Hepatocyte (in vitro differentiated cells): ENCODE results near the gene NOS3. TPM values are rescaled to one million over a fixed set of nuclear protein-coding genes. Genes with fewer than 3 reads are reported as not detected.
"Not testable (repeated sequence)": the region's sequence is repeated elsewhere in the genome, so short reads cannot be mapped to it uniquely, and the experiment has no call there.

ENCODE experiments used
- DNase-seq: peaks from one replicate; pipeline ENCODE4 v3.0.0-alpha.2; 2016; ENCODE audit warnings: low spot score
- H2AFZ ChIP-seq: fragments of 200-600 bp; sonication (generic); 2 replicates; pipeline ENCODE4 v1.6.0; 2016; ENCODE audit warnings: antibody characterized with exemption, mild to moderate bottlenecking
- H3K27ac ChIP-seq: fragments of 200-600 bp; sonication (generic); 2 replicates; pipeline ENCODE4 v1.5.1; 2016; ENCODE audit warnings: mild to moderate bottlenecking
- H3K27me3 ChIP-seq: fragments of 200-600 bp; sonication (generic); 2 replicates; pipeline ENCODE4 v1.6.1; 2016
- H3K36me3 ChIP-seq: fragments of 200-600 bp; sonication (generic); replicated peaks from 2 replicates; pipeline ENCODE4 v1.5.1; 2016; ENCODE audit warnings: low read depth; ENCODE audit not compliant: insufficient read depth
- H3K4me1 ChIP-seq: fragments of 200-600 bp; sonication (generic); 2 replicates; pipeline ENCODE4 v1.5.1; 2016; ENCODE audit warnings: mild to moderate bottlenecking, moderate library complexity; ENCODE audit not compliant: insufficient read depth
- H3K4me2 ChIP-seq: fragments of 200-600 bp; sonication (generic); 2 replicates; pipeline ENCODE4 v1.6.0; 2016
- H3K4me3 ChIP-seq: fragments of 200-600 bp; sonication (generic); 2 replicates; pipeline ENCODE4 v1.5.1; 2016; ENCODE audit warnings: mild to moderate bottlenecking
- H3K79me2 ChIP-seq: fragments of 200-600 bp; sonication (generic); 2 replicates; pipeline ENCODE4 v1.6.0; 2017; ENCODE audit warnings: mild to moderate bottlenecking
- H3K9me2 ChIP-seq: fragments of 200-600 bp; sonication (generic); replicated peaks from 2 replicates; pipeline ENCODE4 v1.6.0; 2017; ENCODE audit warnings: mild to moderate bottlenecking; ENCODE audit not compliant: insufficient read depth
- H3K9me3 ChIP-seq: fragments of 200-600 bp; sonication (generic); 2 replicates; pipeline ENCODE4 v1.5.1; 2016; ENCODE audit warnings: low read depth, mild to moderate bottlenecking
- H4K20me1 ChIP-seq: fragments of 200-600 bp; sonication (generic); 2 replicates; pipeline ENCODE4 v1.6.0; 2016; ENCODE audit warnings: mild to moderate bottlenecking; ENCODE audit not compliant: insufficient read depth, poor library complexity, severe bottlenecking
- CTCF ChIP-seq: fragments of 200-600 bp; sonication (generic); IDR thresholded peaks from 2 replicates; pipeline ENCODE4 v1.5.1; 2016; ENCODE audit warnings: antibody characterized with exemption, mild to moderate bottlenecking; ENCODE audit not compliant: poor library complexity
- EZH2 ChIP-seq: fragments of 200-600 bp; sonication (generic); IDR thresholded peaks from 2 replicates; pipeline ENCODE4 v1.6.1; 2016; ENCODE audit warnings: antibody characterized with exemption, mild to moderate bottlenecking, borderline replicate concordance
- EZH2phosphoT487 ChIP-seq: fragments of 200-600 bp; sonication (generic); IDR thresholded peaks from one replicate; pipeline ENCODE4 v1.6.1; 2018; ENCODE audit warnings: antibody characterized with exemption, mild to moderate bottlenecking, low read depth, moderate library complexity; ENCODE audit not compliant: unreplicated experiment, severe bottlenecking
- WGBS: methylation state at CpG from one replicate; pipeline ENCODE4 v1.1.6; 2016; ENCODE audit warnings: low lambda C conversion rate; ENCODE audit errors: missing lambda C conversion rate; 5-methylcytosine and 5-hydroxymethylcytosine counted together
- polyA plus RNA-seq: library from polyadenylated mRNA; unstranded; fragments of >200 nt; fragmentation: Nextera tagmentation; extraction: Ambion mirVana; gene quantifications from 2 replicates; pipeline ENCODE4 v1.2.1, GENCODE V29; 2016
- total RNA-seq: library from RNA; depleted of rRNA; stranded (reverse); fragments of >200 nt; gene quantifications from 2 replicates; pipeline ENCODE4 v1.2.3, GENCODE V29; 2014

Gene NOS3
- total and polyA plus RNA-seq, 2 experiments from 2014 or later, result 9.8 to 17.4 TPM

GRCh38 chr7:151040616-151041375, 50.0 kb downstream of the NOS3 start:
- H3K9me2 ChIP-seq, result no peaks in the 10 kb centered on the region
- no peak overlapping the region for H3K4me3 ChIP-seq
- H3K4me2 ChIP-seq, result no peak overlapping the region
- H3K27ac ChIP-seq, result no peak overlapping the region
- H3K36me3 ChIP-seq, result no peaks in the 10 kb centered on the region
- no peak for DNase-seq
- H2AFZ ChIP-seq, result no peak overlapping the region
- peaks cover 16% of the 10 kb centered on the region for H3K4me1 ChIP-seq
- TF ChIP-seq EZH2phosphoT487, result no peak
- TF ChIP-seq EZH2, result no peak
- TF ChIP-seq CTCF, result no peak
- no peaks in the 10 kb centered on the region for H3K27me3 ChIP-seq
- WGBS, result 95% methylated on average over 24 of the region's 30 CpGs
- no peaks in the 10 kb centered on the region for H4K20me1 ChIP-seq
- no peaks in the 10 kb centered on the region for H3K79me2 ChIP-seq
- no peaks in the 10 kb centered on the region for H3K9me3 ChIP-seq

- not testable (repeated sequence) for H3K4me2 ChIP-seq, H2AFZ ChIP-seq, H4K20me1 ChIP-seq, H3K79me2 ChIP-seq, H3K9me2 ChIP-seq, H3K36me3 ChIP-seq, H3K27me3 ChIP-seq, H3K9me3 ChIP-seq, DNase-seq, H3K4me3 ChIP-seq, H3K27ac ChIP-seq
- 100% methylated on average over 4 of the region's 10 CpGs for WGBS
- peaks cover 23% of the 10 kb centered on the region for H3K4me1 ChIP-seq
Observed at GRCh38 chr7:151043449-151043848, 52.6 kb downstream of the NOS3 start.

- WGBS, result 94% methylated on average over 20 of the region's 20 CpGs
- Histone ChIP-seq H3K4me1 (peaks cover 18% of the 10 kb centered on the region), H3K36me3 (no peaks in the 10 kb centered on the region), H3K27ac (no peak overlapping the region), H3K9me2 (no peaks in the 10 kb centered on the region), H4K20me1 (no peaks in the 10 kb centered on the region), H2AFZ (no peak overlapping the region), H3K4me3 (no peak overlapping the region), H3K9me3 (no peaks in the 10 kb centered on the region), H3K79me2 (no peaks in the 10 kb centered on the region), H3K4me2 (no peak overlapping the region), H3K27me3 (no peaks in the 10 kb centered on the region)
- TF ChIP-seq EZH2 (no peak), EZH2phosphoT487 (no peak), CTCF (no peak)
- no peak for DNase-seq
Observed at GRCh38 chr7:151043959-151044358, 53.1 kb downstream of the NOS3 start.

GRCh38 chr7:151045262-151045661, 54.4 kb downstream of the NOS3 start:
- peaks cover 8% of the 10 kb centered on the region for H3K4me1 ChIP-seq
- no peaks in the 10 kb centered on the region for H3K36me3 ChIP-seq
- WGBS, result 89% methylated on average over 11 of the region's 11 CpGs
- TF ChIP-seq EZH2phosphoT487 (no peak), CTCF (no peak), EZH2 (no peak)
- no peak for DNase-seq
- no peaks in the 10 kb centered on the region for H3K27me3 ChIP-seq
- no peaks in the 10 kb centered on the region for H3K9me3 ChIP-seq
- no peaks in the 10 kb centered on the region for H3K79me2 ChIP-seq
- no peaks in the 10 kb centered on the region for H3K9me2 ChIP-seq
- H3K4me3 ChIP-seq, result no peak overlapping the region
- no peak overlapping the region for H3K4me2 ChIP-seq
- H4K20me1 ChIP-seq, result no peaks in the 10 kb centered on the region
- no peak overlapping the region for H2AFZ ChIP-seq
- no peak overlapping the region for H3K27ac ChIP-seq
